Heart left ventricle (tissue), 16 donors: ENCODE measurements around the gene POGK. TPM values are rescaled to one million over a fixed set of nuclear protein-coding genes. Genes with fewer than 3 reads are reported as not detected.

ENCODE experiments used
- ATAC-seq, 4 donors: fragments of 200-7000 bp; cut with Tn5 transposase; one replicate each; pipeline ENCODE4 v1.9.1; 2020 to 2022; ENCODE audit warnings: moderate library complexity in 4 of 4, mild to moderate bottlenecking in 3 of 4, moderate number of reproducible peaks in 1 of 4
- DNase-seq, 5 donors: peaks; one replicate each; pipeline ENCODE4 v3.0.0-alpha.2; 2020
- H3K27ac ChIP-seq, 12 donors: fragments of 200-600 bp; sonication (generic) in 4 of 12; one replicate each; pipeline versions ENCODE4 v1.5.0 to v1.8.0; 2016 to 2022; ENCODE audit warnings: mild to moderate bottlenecking in 2 of 12
- H3K27me3 ChIP-seq, 9 donors: fragments of 200-600 bp; sonication (generic) in 2 of 9; one replicate each; pipeline versions ENCODE4 v1.5.1 to v1.8.0; 2016 to 2022; ENCODE audit warnings: mild to moderate bottlenecking in 3 of 9
- H3K36me3 ChIP-seq, 9 donors: fragments of 200-600 bp; sonication (generic) in 2 of 9; one replicate each; pipeline versions ENCODE4 v1.5.0 to v1.8.0; 2018 to 2022; ENCODE audit warnings: mild to moderate bottlenecking in 2 of 9
- H3K4me1 ChIP-seq, 12 donors: fragments of 200-600 bp; sonication (generic) in 4 of 12; one replicate each; pipeline versions ENCODE4 v1.5.0 to v1.8.0; 2016 to 2022; ENCODE audit warnings: mild to moderate bottlenecking in 3 of 12
- H3K4me3 ChIP-seq, 12 donors: fragments of 200-600 bp; sonication (generic) in 4 of 12; one replicate each; pipeline versions ENCODE4 v1.5.0 to v1.8.0; 2017 to 2022; ENCODE audit warnings: mild to moderate bottlenecking in 9 of 12, moderate library complexity in 4 of 12
- H3K9me3 ChIP-seq, 12 donors: fragments of 200-600 bp; sonication (generic) in 4 of 12; one replicate each; pipeline versions ENCODE4 v1.5.0 to v1.8.0; 2016 to 2022; ENCODE audit warnings: mild to moderate bottlenecking in 1 of 12
- CTCF ChIP-seq, 12 donors: fragments of 200-600 bp; sonication (generic) in 4 of 12; IDR thresholded peaks; one replicate each; pipeline versions ENCODE4 v1.5.0 to v1.8.0; 2018 to 2022; ENCODE audit warnings: antibody characterized with exemption in 12 of 12, mild to moderate bottlenecking in 5 of 12
- POLR2A ChIP-seq, 2 donors: fragments of 450-650 bp; IDR thresholded peaks; one replicate each; pipeline ENCODE4 v1.6.1; 2017; ENCODE audit warnings: antibody characterized with exemption in 2 of 2, mild to moderate bottlenecking in 2 of 2, moderate library complexity in 2 of 2
- WGBS, 4 donors: extraction: QIAGEN DNeasy Blood & Tissue Kit in 2 of 4; methylation state at CpG; one replicate each; pipeline versions ENCODE4 v1.1.5 to v1.1.7; 2013 to 2018; 5-methylcytosine and 5-hydroxymethylcytosine counted together
- intact Hi-C, 10 donors: fragments of 100-400 bp; cut with DNase I; formaldehyde crosslinking; loops; one replicate each; pipeline versions ENCODE4 v1.11.1 to v1.14.2; 2022
- polyA plus RNA-seq, 2 donors: library from polyadenylated mRNA; stranded (reverse); fragments of 200-250 nt; gene quantifications; one replicate each; pipeline ENCODE4 v1.2.3, GENCODE V29; 2013
- total RNA-seq, 9 donors: library from RNA; depleted of rRNA in 2 of 9; stranded (reverse); fragments of >200 nt in 2 of 9; fragmentation: NEBNext Ultra II Directional in 3 of 9; extraction: Animal tissue kit (Norgen Biotek cat#: 25700) in 3 of 9; gene quantifications; one replicate each; pipeline versions ENCODE4 v1.1.0 to v1.2.4, GENCODE V29; 2016 to 2023
- donor health status: ischemic (EF 13 %, LVEDD 7.1; RV severe dilation, severe dysfunction).
- donor health status: healthy with polysubstance abuse.
- donor health status: DM: no; HTN: yes; CAD: no.
- donor health status: DM: no; HTN: no; CAD: no.
- donor health status: ischemic (EF 25% LVEDD 6.9; RV normal size, moderate dysfunction).
- donor health status: ischemic (EF 25% LVEDD 5.7; RV mildly dilated, moderate dysfunction).
- donor health status: healthy.
- donor health status: DM: yes; HTN: yes; CAD: no.
- donor health status: ischemic (EF 35%, LVEDD 5.7; RV mildly dilated, moderate dysfunction).
- donor health status: nonischemic (EF 11% LVEDD 7.7; RV severe dilation, severe dysfunction).
- donor health status: DM: yes; HTN: yes; CAD: no.
- donor health status: PGD.
- donor health status: ischemic (EF 29% LVEDD 5.4; RV normal size, mild dysfunction).
- donor health status: nonischemic (EF 23%, LVEDD 6.1; RV moderate dilation, normal function).

The POGK gene
- total and polyA plus RNA-seq, 11 donors, result 6.0 to 20.8 (median 14.5) TPM

- ATAC-seq, result no peak
- peaks cover 0 to 18% (median 3%) of the 10 kb centered on the region in 12 donors for H3K4me1 ChIP-seq
- H3K36me3 ChIP-seq, result peaks cover 0 to 100% (median 98%) of the 10 kb centered on the region in 9 donors
- DNase-seq, result no peak
- H3K27me3 ChIP-seq, result no peaks in the 10 kb centered on the region
- intact Hi-C loops, result no loop called here
- no peaks in the 10 kb centered on the region for H3K9me3 ChIP-seq
- WGBS, 4 donors, result 0 to 42% (median 16%) methylated on average over 1 of the region's 1 CpG
- TF ChIP-seq CTCF (IDR thresholded peaks at IDR 0.05) (no peak), POLR2A (IDR thresholded peaks at IDR 0.05) (no peak)
- no peak overlapping the region for H3K4me3 ChIP-seq
- H3K27ac ChIP-seq, result no peak overlapping the region
Measured at GRCh38 chr1:166852918-166853317, 13.6 kb downstream of the POGK start.

GRCh38 chr1:166855558-166855957, 16.3 kb downstream of the POGK start:
- DNase-seq (no peak), ATAC-seq (peak in 1 of 4 donors; percentile 26)
- H3K36me3 ChIP-seq, result peaks cover 0 to 100% (median 97%) of the 10 kb centered on the region in 9 donors
- WGBS, 4 donors, result 89 to 93% (median 90%) methylated on average over 3 of the region's 3 CpGs
- peaks cover 0 to 23% (median 2%) of the 10 kb centered on the region in 12 donors for H3K4me1 ChIP-seq
- no peaks in the 10 kb centered on the region for H3K27me3 ChIP-seq
- no peak overlapping the region for H3K27ac ChIP-seq
- no peaks in the 10 kb centered on the region for H3K9me3 ChIP-seq
- TF ChIP-seq POLR2A (IDR thresholded peaks at IDR 0.05) (no peak), CTCF (IDR thresholded peaks at IDR 0.05) (no peak)
- intact Hi-C loops, result no loop called here
- no peak overlapping the region for H3K4me3 ChIP-seq

GRCh38 chr1:166857995-166858394, 18.7 kb downstream of the POGK start:
- intact Hi-C loops, result no loop called here

More at GRCh38 chr1:166857995-166858394, 18.7 kb downstream of the POGK start:
- no peak for ATAC-seq
- Histone ChIP-seq H3K9me3 (no peaks in the 10 kb centered on the region), H3K36me3 (peaks cover 0 to 99% (median 97%) of the 10 kb centered on the region in 9 donors), H3K4me1 (peaks cover 0 to 14% (median 0%) of the 10 kb centered on the region in 12 donors), H3K4me3 (no peak overlapping the region), H3K27ac (no peak overlapping the region), H3K27me3 (no peaks in the 10 kb centered on the region)
- TF ChIP-seq POLR2A (IDR thresholded peaks at IDR 0.05) (no peak), CTCF (IDR thresholded peaks at IDR 0.05) (no peak)
- no peak for DNase-seq
- WGBS, 4 donors, result 87 to 94% (median 93%) methylated on average over 3 of the region's 3 CpGs
